ENCODE results near the gene IFT43. TPM values are rescaled to one million over a fixed set of nuclear protein-coding genes. Genes with fewer than 3 reads are reported as not detected.

IFT43 gene
- total and polyA plus RNA-seq, 2 donors from 2014 or later, result 41.6 to 86.3 TPM

DNA sequence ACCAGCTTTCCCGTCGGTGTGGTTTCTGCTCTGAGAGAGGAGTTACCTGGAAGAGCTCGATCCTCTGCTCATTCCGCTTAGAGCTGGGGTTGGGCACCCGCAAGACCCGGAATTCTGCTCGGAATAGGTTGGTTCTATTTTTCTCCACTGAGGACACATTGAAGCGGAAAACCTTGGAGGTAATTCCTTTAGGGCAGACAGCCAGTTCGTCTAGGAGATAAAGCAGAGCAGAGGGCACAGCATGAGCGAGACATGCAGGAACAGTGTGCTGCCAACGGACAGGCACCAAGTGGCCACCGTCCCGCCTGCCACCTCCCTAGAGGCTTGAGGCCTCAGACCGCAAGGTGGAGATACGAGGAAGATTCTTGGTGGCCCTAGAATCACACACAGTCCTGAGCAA, 14.1 kb upstream of the IFT43 start:
- Histone ChIP-seq H3K4me1 (ENCODE audit: control insufficient read depth in 2 of 3, insufficient read depth in 2 of 3, low read depth in 1 of 3, low read length in 3 of 3) (no peaks in the 10 kb centered on the region), H3K36me3 (ENCODE audit: control insufficient read depth in 2 of 3, insufficient read depth in 3 of 3, low read length in 3 of 3) (no peaks in the 10 kb centered on the region), H3K9me3 (ENCODE audit: control insufficient read depth in 2 of 3, insufficient read depth in 1 of 3, low read length in 3 of 3) (no peaks in the 10 kb centered on the region), H3K4me3 (ENCODE audit: low read length in 3 of 3) (no peak overlapping the region), H3K27ac (ENCODE audit: low read depth in 2 of 2, low read length in 2 of 2) (no peak overlapping the region), H3K9ac (ENCODE audit: low read length in 3 of 3) (no peak overlapping the region), H3K27me3 (ENCODE audit: control insufficient read depth, insufficient read depth, low read length) (no peaks in the 10 kb centered on the region)
- TF ChIP-seq, protein P1, sequence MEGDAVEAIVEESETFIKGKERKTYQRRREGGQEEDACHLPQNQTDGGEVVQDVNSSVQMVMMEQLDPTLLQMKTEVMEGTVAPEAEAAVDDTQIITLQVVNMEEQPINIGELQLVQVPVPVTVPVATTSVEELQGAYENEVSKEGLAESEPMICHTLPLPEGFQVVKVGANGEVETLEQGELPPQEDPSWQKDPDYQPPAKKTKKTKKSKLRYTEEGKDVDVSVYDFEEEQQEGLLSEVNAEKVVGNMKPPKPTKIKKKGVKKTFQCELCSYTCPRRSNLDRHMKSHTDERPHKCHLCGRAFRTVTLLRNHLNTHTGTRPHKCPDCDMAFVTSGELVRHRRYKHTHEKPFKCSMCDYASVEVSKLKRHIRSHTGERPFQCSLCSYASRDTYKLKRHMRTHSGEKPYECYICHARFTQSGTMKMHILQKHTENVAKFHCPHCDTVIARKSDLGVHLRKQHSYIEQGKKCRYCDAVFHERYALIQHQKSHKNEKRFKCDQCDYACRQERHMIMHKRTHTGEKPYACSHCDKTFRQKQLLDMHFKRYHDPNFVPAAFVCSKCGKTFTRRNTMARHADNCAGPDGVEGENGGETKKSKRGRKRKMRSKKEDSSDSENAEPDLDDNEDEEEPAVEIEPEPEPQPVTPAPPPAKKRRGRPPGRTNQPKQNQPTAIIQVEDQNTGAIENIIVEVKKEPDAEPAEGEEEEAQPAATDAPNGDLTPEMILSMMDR (IDR thresholded peaks at IDR 0.05; ENCODE audit: borderline replicate concordance, extremely low read depth, insufficient read depth), result no peak
- intact Hi-C loops (cut with DNase I), result no loop called here
- DNase-seq (no peak), FAIRE-seq (no peak)

DNA sequence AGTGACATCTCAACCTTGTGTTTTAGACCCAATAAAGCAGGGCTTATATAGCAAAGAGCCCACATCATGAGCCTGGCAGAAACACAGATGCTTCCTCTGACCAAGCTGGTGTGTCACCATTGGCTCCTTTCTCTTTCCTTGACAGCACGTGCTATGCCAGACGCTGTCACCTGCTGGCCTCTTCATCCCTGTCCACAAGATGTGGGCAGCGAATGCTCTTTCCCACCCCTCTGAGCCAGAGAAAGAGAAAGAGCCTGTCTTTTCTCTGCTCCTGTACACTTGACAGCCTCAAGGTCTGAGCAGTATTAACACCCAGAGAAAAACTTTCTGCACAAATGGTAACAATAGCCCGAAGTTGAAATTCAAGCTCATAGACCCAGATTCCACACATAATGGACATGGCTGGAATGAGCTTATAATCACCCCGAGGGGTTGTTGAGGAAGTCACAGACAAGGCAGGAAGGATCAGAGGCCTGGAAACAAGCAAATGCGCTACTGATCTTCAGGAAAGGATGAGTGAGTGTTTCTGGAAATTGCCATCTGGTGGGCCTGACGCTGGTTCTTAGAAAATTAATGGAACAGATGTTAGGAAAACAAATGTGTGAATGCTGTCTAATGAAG, 12.7 kb upstream of the IFT43 start:
- intact Hi-C loops (cut with DNase I), result no loop called here
- no peak for FAIRE-seq
- DNase-seq, result no peak

DNA sequence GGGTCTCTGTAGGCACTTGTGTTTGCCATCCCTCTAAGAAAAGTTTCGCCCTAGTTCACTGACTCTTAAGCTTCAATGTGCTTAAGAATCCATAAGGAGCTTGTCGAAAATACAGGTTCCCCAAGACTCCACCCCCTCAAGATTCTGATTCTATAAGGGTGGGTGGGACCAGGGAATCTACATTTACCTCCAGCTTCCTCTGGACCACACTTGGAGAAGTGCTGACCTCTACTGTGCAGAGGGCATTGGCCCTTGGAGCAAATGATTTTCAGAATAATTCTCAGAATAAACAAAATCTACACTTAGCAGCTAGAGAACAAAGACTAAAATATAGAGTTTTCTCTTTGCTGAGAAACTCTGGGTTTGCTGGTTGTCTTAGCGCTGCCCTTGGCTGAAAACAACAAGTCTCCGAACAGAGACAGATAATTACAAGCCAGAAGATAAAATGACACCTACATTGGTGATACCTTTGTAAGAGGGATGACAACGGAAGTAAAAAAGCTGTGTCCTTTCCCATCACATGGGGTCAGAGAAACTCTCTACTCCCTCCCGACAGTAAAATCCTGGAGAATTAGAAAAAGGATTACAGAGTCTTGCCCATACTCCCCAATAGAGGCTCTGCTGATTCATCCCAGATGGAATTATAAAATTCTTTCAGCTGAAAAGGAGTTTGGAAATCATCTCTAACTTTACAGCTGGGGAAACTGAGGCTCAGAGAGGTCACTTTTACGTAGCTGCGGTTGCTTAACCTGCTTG, 8.6 kb upstream of the IFT43 start:
- FAIRE-seq (no peak), DNase-seq (no peak)
- Histone ChIP-seq H3K36me3 (ENCODE audit: control insufficient read depth in 2 of 3, insufficient read depth in 3 of 3, low read length in 3 of 3) (no peaks in the 10 kb centered on the region), H3K4me3 (ENCODE audit: low read length in 3 of 3) (no peak overlapping the region), H3K9ac (ENCODE audit: low read length in 3 of 3) (no peak overlapping the region), H3K4me1 (ENCODE audit: control insufficient read depth in 2 of 3, insufficient read depth in 2 of 3, low read depth in 1 of 3, low read length in 3 of 3) (peaks cover 0 to 9% (median 5%) of the 10 kb centered on the region in 3 donors), H3K9me3 (ENCODE audit: control insufficient read depth in 2 of 3, insufficient read depth in 1 of 3, low read length in 3 of 3) (no peaks in the 10 kb centered on the region), H3K27me3 (ENCODE audit: control insufficient read depth, insufficient read depth, low read length) (no peaks in the 10 kb centered on the region), H3K27ac (ENCODE audit: low read depth in 2 of 2, low read length in 2 of 2) (no peak overlapping the region)
- TF ChIP-seq, protein P1 (IDR thresholded peaks at IDR 0.05; ENCODE audit: borderline replicate concordance, extremely low read depth, insufficient read depth), result no peak
- intact Hi-C loops (cut with DNase I), result no loop called here

More for the DNA sequence above, 12.7 kb upstream of the IFT43 start:
- Histone ChIP-seq H3K4me1 (ENCODE audit: control insufficient read depth in 2 of 3, insufficient read depth in 2 of 3, low read depth in 1 of 3, low read length in 3 of 3) (no peaks in the 10 kb centered on the region), H3K36me3 (ENCODE audit: control insufficient read depth in 2 of 3, insufficient read depth in 3 of 3, low read length in 3 of 3) (no peaks in the 10 kb centered on the region), H3K9me3 (ENCODE audit: control insufficient read depth in 2 of 3, insufficient read depth in 1 of 3, low read length in 3 of 3) (no peaks in the 10 kb centered on the region), H3K4me3 (ENCODE audit: low read length in 3 of 3) (no peak overlapping the region), H3K27me3 (ENCODE audit: control insufficient read depth, insufficient read depth, low read length) (no peaks in the 10 kb centered on the region), H3K27ac (ENCODE audit: low read depth in 2 of 2, low read length in 2 of 2) (no peak overlapping the region), H3K9ac (ENCODE audit: low read length in 3 of 3) (no peak overlapping the region)
- TF ChIP-seq, protein P1 (IDR thresholded peaks at IDR 0.05; ENCODE audit: borderline replicate concordance, extremely low read depth, insufficient read depth), result no peak

Data from kidney (tissue), 14 donors.